ENCODE measurements around the gene CITED4. TPM values are rescaled to one million over a fixed set of nuclear protein-coding genes. Genes with fewer than 3 reads are reported as not detected.
A peak's percentile ranks its signal among the peaks of the same experiment; 100 is the strongest.

Gene CITED4
- total and polyA plus RNA-seq, 9 of the 15 experiments (the other 6 are each of a cell fraction or from before 2014, with no cell fraction given) = 0.11 to 1.2 (median 0.17) TPM; not detected in 2

DNA sequence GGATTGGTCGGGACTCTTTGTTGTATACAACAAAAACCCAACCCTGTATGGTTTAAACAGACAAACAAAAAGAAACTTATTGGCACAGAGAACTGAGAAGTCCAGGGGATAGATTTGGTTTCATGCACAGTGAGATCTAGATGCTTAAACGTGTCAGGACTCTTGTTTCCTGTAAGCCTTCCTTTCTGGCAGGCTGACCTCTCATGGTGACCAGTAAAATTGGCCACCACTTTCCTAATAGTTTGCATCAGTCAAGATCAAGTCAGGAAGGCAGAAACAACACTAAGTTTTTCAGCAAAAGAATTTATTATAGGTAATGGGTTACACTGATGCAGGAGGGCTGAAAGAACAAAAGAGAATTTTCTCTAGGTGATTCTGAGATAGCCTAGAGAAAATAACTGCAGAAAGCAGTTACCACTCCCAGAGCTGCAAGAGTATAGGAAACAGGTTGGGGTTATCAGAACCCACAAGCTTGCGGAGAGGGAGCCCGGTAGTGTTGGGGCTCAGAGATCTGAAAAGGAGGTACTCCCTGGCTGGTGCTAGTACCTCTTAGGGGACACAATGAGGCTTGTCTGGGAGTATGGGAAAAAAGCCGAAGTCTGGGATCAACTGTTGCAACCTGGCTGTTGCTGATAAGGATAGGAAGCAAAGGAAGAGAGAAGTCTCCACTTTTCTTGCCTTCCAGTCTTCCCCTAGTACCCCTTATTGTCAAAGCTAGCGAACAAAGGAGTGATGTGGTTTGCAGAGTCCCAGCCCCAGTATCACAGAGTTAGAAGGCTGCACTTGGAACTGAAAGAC lies 21.4 kb downstream of the CITED4 start (continued):
- TF ChIP-seq SAFB (IDR thresholded peaks at IDR 0.05; ENCODE audit: borderline replicate concordance, low read depth, low read length) (no peak), STAT5B (CRISPR knock-in tag; IDR thresholded peaks at IDR 0.05) (no peak), SMAD3 (CRISPR knock-in tag; conservative IDR thresholded peaks at IDR 0.05) (no peak), ZBTB7A (IDR thresholded peaks at IDR 0.05; ENCODE audit: borderline replicate concordance, control insufficient read depth, low read depth, low read length) (no peak), ETV5 (CRISPR knock-in tag; IDR thresholded peaks at IDR 0.05; ENCODE audit: low read depth) (peak; percentile 83; the same call in 1 of the 2 replicates), MCM7 (IDR thresholded peaks at IDR 0.05) (no peak), TOE1 (IDR thresholded peaks at IDR 0.05; ENCODE audit: borderline replicate concordance) (0 out of 2 replicates have a peak, but pooled peaks have one; percentile 47), TOE1 (CRISPR knock-in tag; IDR thresholded peaks at IDR 0.05; ENCODE audit: borderline replicate concordance, low read depth) (0 out of 2 replicates have a peak, but pooled peaks have one; percentile 57), MEF2D (tag; conservative IDR thresholded peaks at IDR 0.05; ENCODE audit: low read depth) (no peak)
- TF ChIP-seq, protein P1, sequence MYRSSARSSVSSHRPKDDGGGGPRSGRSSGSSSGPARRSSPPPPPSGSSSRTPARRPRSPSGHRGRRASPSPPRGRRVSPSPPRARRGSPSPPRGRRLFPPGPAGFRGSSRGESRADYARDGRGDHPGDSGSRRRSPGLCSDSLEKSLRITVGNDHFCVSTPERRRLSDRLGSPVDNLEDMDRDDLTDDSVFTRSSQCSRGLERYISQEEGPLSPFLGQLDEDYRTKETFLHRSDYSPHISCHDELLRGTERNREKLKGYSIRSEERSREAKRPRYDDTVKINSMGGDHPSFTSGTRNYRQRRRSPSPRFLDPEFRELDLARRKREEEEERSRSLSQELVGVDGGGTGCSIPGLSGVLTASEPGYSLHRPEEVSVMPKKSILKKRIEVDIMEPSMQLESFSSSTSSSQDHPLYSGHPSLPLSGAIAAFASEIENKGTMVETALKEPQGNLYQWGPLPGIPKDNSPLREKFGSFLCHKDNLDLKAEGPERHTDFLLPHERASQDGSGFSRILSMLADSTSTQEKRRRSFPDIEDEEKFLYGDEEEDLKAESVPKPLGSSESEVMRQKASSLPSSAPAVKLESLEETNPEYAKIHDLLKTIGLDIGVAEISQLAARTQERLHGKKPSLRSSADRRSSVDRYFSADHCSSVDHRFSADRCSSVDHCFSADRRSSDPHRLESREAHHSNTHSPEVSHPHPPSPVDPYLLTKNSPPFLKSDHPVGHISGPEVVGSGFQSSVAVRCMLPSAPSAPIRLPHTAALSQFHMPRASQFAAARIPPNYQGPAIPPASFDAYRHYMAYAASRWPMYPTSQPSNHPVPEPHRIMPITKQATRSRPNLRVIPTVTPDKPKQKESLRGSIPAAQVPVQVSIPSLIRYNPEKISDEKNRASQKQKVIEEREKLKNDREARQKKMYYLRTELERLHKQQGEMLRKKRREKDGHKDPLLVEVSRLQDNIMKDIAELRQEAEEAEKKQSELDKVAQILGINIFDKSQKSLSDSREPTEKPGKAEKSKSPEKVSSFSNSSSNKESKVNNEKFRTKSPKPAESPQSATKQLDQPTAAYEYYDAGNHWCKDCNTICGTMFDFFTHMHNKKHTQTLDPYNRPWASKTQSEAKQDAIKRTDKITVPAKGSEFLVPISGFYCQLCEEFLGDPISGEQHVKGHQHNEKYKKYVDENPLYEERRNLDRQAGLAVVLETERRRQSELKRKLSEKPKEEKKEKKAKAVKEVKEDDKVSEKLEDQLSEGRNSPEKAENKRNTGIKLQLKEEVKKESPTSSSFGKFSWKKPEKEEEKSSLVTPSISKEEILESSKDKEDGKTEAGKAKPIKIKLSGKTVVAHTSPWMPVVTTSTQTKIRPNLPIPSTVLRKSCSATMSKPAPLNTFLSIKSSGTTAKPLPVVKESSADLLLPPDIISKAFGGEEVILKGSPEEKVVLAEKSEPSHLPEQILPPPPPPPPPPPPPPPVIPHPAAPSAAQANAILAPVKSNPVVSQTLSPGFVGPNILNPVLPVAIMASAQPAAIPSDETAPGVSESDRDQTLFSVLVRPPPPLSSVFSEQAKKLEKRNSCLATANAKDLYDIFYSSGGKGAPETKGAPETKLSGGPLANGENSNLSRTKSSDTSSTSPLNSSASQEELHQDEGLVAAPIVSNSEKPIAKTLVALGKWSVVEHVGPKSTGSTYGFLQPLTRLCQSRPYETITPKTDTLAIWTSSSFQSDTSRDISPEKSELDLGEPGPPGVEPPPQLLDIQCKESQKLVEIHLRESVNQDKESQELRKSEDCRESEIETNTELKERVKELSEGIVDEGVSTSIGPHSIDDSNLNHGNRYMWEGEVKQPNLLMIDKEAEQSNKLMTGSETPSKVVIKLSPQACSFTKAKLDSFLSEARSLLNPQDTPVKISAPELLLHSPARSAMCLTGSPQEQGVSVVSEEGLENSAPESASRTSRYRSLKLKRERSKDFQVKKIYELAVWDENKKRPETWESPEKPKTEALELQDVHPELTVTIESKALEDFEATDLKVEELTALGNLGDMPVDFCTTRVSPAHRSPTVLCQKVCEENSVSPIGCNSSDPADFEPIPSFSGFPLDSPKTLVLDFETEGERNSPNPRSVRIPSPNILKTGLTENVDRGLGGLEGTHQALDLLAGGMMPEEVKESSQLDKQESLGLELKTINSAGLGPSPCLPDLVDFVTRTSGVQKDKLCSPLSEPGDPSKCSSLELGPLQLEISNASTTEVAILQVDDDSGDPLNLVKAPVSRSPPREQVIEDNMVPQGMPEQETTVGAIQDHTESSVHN (IDR thresholded peaks at IDR 0.05; ENCODE audit: borderline replicate concordance in 1 of 2, low read depth in 1 of 2) = no peak
- TF ChIP-seq, protein P2, sequence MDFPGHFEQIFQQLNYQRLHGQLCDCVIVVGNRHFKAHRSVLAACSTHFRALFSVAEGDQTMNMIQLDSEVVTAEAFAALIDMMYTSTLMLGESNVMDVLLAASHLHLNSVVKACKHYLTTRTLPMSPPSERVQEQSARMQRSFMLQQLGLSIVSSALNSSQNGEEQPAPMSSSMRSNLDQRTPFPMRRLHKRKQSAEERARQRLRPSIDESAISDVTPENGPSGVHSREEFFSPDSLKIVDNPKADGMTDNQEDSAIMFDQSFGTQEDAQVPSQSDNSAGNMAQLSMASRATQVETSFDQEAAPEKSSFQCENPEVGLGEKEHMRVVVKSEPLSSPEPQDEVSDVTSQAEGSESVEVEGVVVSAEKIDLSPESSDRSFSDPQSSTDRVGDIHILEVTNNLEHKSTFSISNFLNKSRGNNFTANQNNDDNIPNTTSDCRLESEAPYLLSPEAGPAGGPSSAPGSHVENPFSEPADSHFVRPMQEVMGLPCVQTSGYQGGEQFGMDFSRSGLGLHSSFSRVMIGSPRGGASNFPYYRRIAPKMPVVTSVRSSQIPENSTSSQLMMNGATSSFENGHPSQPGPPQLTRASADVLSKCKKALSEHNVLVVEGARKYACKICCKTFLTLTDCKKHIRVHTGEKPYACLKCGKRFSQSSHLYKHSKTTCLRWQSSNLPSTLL (IDR thresholded peaks at IDR 0.05) = no peak
- TF ChIP-seq, protein P3, sequence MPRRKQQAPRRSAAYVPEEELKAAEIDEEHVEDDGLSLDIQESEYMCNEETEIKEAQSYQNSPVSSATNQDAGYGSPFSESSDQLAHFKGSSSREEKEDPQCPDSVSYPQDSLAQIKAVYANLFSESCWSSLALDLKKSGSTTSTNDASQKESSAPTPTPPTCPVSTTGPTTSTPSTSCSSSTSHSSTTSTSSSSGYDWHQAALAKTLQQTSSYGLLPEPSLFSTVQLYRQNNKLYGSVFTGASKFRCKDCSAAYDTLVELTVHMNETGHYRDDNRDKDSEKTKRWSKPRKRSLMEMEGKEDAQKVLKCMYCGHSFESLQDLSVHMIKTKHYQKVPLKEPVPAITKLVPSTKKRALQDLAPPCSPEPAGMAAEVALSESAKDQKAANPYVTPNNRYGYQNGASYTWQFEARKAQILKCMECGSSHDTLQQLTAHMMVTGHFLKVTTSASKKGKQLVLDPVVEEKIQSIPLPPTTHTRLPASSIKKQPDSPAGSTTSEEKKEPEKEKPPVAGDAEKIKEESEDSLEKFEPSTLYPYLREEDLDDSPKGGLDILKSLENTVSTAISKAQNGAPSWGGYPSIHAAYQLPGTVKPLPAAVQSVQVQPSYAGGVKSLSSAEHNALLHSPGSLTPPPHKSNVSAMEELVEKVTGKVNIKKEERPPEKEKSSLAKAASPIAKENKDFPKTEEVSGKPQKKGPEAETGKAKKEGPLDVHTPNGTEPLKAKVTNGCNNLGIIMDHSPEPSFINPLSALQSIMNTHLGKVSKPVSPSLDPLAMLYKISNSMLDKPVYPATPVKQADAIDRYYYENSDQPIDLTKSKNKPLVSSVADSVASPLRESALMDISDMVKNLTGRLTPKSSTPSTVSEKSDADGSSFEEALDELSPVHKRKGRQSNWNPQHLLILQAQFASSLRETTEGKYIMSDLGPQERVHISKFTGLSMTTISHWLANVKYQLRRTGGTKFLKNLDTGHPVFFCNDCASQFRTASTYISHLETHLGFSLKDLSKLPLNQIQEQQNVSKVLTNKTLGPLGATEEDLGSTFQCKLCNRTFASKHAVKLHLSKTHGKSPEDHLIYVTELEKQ (CRISPR knock-in tag; IDR thresholded peaks at IDR 0.05) = no peak

All from K562 (cell line).